T-helper 17 cell (primary cell): ENCODE data around the gene HMCN1. TPM values are rescaled to one million over a fixed set of nuclear protein-coding genes. Genes with fewer than 3 reads are reported as not detected.

Source experiments
- ATAC-seq: fragments of 150-1000 bp; cut with Tn5 transposase; 2 replicates; pipeline ENCODE4 v1.10.0; 2021; ENCODE audit warnings: mild to moderate bottlenecking, moderate library complexity
- DNase-seq, 3 donors: peaks; one replicate each; pipeline versions ENCODE4 v3.0.0 to v3.0.0-alpha.2; 2020 to 2021
- H3K9me3 ChIP-seq: one replicate; pipeline ENCODE4 v1.7.0; 2013; ENCODE audit warnings: low read length, mild to moderate bottlenecking; ENCODE audit not compliant: control insufficient read depth, poor library complexity, severe bottlenecking
- H3K27ac Mint-ChIP-seq: one replicate; pipeline ENCODE4 v1.8.0; 2022; ENCODE audit warnings: mild to moderate bottlenecking, moderate library complexity, mixed read lengths
- H3K27me3 Mint-ChIP-seq: one replicate; pipeline ENCODE4 v1.8.0; 2022; ENCODE audit warnings: mixed read lengths
- H3K36me3 Mint-ChIP-seq: one replicate; pipeline ENCODE4 v1.8.0; 2022; ENCODE audit warnings: low read depth, mixed read lengths
- H3K4me1 Mint-ChIP-seq: one replicate; pipeline ENCODE4 v1.8.0; 2022; ENCODE audit warnings: mild to moderate bottlenecking, mixed read lengths
- H3K4me3 Mint-ChIP-seq: one replicate; pipeline ENCODE4 v1.8.0; 2022; ENCODE audit warnings: mild to moderate bottlenecking, moderate library complexity, mixed read lengths
- total RNA-seq, 4 donors: library from RNA in 2 of 4; stranded (reverse) in 2 of 4; gene quantifications; one replicate each; pipeline ENCODE4 v1.2.3 and lab custom pipeline; 2022 to 2026

HMCN1 gene
- total RNA-seq, 2 donors from 2014 or later: 0.05 to 0.57 TPM

DNA sequence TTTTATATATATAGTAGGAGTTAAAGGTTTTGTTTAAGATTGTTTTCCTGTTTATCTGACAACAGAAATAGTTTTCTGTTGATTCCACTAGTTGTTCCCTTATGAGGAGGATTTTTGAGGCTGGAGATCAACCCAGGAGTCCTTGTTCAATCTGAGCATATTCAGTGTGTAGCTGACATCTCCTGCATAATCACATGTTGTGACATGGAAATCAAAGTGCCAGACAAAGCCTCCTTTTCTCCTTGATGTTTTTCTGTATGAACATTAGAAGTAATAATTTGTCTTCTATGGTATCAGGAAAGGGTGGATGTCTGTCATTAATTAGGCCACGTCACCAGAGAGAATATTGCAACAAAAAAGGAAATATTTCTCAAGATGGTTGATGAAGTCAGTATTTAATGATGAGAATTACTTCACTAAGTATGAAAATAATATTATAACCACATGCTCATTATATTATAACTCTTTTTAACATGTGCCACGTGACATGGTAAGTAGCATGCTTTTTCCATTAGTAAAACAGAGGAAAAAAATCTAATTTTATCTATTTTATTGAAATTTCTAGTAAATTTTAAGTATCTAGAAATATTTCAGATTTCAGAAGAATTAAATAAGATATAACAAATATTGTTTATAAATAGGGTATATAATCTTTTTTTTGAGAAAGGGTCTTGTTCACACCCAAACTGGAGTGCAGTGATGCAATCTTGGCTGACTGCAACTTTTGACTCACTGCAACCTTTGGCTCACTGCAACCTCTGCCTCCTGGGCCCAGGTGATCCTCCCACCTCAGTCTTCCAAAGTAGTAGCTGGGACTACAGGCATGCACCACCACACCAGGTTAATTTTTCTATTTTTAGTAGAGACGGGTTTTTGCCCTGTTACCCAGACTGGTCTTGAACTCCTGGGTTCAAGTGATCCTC is 223.5 kb downstream of the HMCN1 start:
- H3K27me3 Mint-ChIP-seq: peaks cover 23% of the 10 kb centered on the region
- ATAC-seq: no peak
- H3K36me3 Mint-ChIP-seq: no peaks in the 10 kb centered on the region
- no peaks in the 10 kb centered on the region for H3K9me3 ChIP-seq
- no peaks in the 10 kb centered on the region for H3K4me1 Mint-ChIP-seq
- no peak overlapping the region for H3K27ac Mint-ChIP-seq
- DNase-seq: no peak
- H3K4me3 Mint-ChIP-seq: no peak overlapping the region

DNA sequence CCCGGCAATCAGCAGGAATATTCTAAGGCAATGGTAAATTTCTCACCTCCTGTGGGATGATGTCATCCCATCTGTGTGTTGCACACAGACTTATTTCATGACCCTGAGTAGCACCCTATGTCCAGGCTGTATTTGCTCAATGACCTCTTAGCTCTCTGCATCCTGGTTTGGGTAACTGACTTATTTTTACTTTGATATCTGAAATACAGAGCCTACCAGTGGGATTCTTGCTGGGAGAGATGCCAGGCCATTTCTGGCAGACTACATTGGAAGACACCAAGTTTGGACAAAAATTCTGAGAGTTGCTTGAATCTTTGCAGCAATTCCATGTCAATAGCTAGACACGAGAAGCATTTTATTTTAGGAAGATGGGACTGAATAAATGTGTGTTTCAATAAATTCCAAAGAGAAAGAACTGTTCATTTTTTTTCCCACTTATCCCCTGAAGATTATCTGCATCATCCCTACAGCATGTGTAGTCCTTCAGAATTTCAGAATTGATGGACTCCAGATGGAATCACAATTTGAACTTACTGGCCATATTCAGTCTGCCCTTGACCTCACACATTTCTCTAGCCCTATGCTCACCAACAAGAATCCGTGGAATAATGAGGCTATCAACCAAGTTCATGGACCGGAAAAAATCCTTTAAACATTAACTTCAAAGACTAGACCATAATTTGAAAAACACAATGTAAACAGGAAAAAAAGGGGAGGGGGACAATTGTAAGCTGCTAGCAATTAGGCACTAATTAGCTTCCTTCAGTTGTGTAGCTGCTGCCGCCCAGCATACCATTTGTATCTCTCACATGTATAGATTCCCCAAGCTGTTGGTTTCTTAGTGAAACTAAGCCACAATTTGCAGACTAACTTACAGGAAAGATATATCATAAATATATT is 226.5 kb downstream of the HMCN1 start:
- DNase-seq (no peak), ATAC-seq (no peak)
- no peaks in the 10 kb centered on the region for H3K36me3 Mint-ChIP-seq
- peaks cover 24% of the 10 kb centered on the region for H3K27me3 Mint-ChIP-seq
- H3K9me3 ChIP-seq: no peaks in the 10 kb centered on the region
- no peaks in the 10 kb centered on the region for H3K4me1 Mint-ChIP-seq
- H3K27ac Mint-ChIP-seq: no peak overlapping the region
- H3K4me3 Mint-ChIP-seq: no peak overlapping the region

DNA sequence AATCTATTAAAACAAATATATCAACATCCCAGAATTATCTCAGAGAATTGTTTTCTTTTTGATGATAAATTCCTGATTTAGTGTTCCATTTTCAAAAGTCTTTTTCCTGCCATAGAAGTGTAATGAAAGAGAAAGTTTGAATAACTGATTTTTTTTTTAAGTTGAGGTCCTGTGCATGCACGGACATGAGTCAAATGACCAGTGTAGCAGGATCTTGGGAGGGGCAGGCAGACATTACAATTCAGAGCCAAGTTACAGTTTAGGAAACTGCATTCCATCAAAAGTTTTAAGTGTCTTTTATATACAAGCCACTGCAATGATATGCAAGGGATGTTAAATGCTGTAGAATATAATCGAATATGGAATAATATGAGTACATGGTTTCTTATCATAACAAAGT is 227.5 kb downstream of the HMCN1 start:
- Mint-ChIP-seq H3K36me3 (no peaks in the 10 kb centered on the region), H3K27ac (no peak overlapping the region), H3K4me1 (no peaks in the 10 kb centered on the region), H3K4me3 (no peak overlapping the region), H3K27me3 (peaks cover 26% of the 10 kb centered on the region)
- ATAC-seq (no peak), DNase-seq (no peak)
- no peaks in the 10 kb centered on the region for H3K9me3 ChIP-seq

DNA sequence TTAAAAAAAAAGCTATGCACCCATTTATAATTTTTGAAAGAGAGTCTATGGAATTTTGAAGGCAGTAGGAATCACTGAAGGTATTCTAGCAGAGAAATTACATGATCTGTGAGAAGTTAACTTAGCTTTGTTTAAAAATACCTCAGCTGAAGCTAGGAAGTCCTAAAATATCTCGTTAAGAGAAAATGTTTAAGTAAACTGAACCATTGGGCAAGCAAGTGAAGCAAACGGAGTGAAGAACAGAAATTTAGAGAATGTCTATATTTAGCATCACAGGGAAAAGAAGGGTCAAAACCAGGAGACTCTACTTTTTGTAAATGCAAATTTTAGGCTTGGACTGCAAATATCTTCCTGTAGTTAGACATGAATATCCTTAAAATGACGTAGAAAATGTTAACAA is 230.8 kb downstream of the HMCN1 start:
- H3K4me3 Mint-ChIP-seq: no peak overlapping the region
- DNase-seq: no peak
- H3K36me3 Mint-ChIP-seq: no peaks in the 10 kb centered on the region
- no peak for ATAC-seq
- no peak overlapping the region for H3K27ac Mint-ChIP-seq
- no peaks in the 10 kb centered on the region for H3K9me3 ChIP-seq
- no peaks in the 10 kb centered on the region for H3K4me1 Mint-ChIP-seq
- peaks cover 32% of the 10 kb centered on the region for H3K27me3 Mint-ChIP-seq

DNA sequence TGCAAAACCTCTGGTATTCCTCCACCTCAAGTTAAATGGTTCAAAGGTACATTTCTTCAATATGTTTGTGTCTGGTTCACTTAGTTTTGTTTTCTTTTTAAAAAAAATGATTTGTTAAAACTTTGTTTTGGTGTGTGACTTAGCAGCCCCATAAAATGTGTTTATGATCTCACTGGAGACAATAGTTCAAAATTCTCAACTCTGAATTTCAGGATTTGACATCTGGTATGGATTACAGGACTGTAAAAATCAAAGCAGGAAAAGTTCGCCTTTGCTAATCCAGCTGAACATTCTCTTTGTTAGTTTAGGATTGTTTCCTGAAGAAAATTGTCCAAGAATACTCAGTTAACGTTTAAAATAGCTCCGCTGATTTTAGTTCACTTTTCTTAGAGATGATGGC is 231.7 kb downstream of the HMCN1 start:
- Mint-ChIP-seq H3K4me3 (no peak overlapping the region), H3K27me3 (peaks cover 24% of the 10 kb centered on the region), H3K36me3 (no peaks in the 10 kb centered on the region), H3K4me1 (no peaks in the 10 kb centered on the region), H3K27ac (no peak overlapping the region)
- H3K9me3 ChIP-seq: no peaks in the 10 kb centered on the region
- ATAC-seq (no peak), DNase-seq (no peak)

DNA sequence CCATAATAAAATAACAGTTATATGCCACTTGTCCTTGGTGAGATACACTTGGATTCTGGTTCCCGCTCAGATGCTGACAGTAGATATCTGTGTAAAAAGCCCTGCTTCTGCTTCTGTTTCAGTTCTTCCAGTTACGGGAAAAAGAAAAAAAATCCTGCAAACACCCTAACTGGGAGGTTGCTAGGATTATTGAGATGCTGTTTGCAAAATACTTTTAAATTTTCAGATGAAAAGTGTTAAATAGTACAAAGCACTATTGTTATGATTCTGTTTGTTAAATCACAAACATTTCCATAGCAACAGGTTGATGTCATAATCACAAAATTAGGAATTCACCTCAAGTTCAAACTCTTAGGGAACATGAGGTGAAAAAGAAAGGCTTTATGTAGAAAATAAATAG is 232.3 kb downstream of the HMCN1 start:
- DNase-seq (no peak), ATAC-seq (no peak)
- Mint-ChIP-seq H3K27ac (no peak overlapping the region), H3K27me3 (peaks cover 22% of the 10 kb centered on the region), H3K4me1 (no peaks in the 10 kb centered on the region), H3K36me3 (no peaks in the 10 kb centered on the region), H3K4me3 (no peak overlapping the region)
- no peaks in the 10 kb centered on the region for H3K9me3 ChIP-seq

DNA sequence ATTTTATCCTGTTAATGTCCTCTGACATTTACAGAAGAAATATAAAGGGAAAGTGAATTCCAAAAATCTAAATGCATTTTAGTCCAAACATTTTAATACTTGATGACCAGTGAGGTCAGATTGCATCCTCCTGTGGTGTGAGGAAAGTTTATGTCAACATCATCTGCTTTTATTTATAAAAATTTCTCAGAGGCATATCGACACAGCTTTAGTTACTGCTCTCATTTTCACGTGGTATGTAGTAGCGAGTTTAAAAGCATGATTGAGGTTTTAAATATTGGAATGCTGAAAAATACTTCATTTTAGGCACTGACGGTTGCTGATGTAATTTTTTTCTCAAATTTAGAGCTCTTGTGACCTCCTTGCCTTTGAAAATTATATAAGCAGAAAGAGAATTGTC is 234.8 kb downstream of the HMCN1 start:
- ATAC-seq: no peak
- DNase-seq: no peak
- H3K36me3 Mint-ChIP-seq: no peaks in the 10 kb centered on the region
- no peak overlapping the region for H3K4me3 Mint-ChIP-seq
- H3K4me1 Mint-ChIP-seq: no peaks in the 10 kb centered on the region
- no peak overlapping the region for H3K27ac Mint-ChIP-seq
- no peaks in the 10 kb centered on the region for H3K9me3 ChIP-seq
- H3K27me3 Mint-ChIP-seq: peaks cover 22% of the 10 kb centered on the region

DNA sequence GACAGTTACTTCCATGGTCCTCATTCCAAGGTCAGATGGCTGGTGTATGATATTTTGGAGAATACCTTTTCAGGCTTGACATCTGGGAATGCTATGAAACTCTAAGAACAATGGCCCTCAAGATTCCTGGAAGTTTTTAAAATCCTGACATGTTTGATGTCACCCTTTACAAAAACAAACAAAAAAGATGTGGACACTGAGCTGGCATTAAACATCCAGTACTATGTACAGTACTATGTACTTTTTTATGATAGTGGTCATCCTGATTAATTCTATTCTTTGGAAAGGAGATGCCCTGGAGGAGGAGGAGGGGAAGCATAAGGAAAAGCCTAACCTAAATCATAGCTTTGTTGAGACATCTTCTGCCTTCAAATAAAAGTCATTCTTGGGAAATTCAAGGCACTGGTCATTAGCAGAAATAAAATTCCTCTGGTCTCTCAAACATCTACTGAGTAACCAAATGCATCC is 235.4 kb downstream of the HMCN1 start:
- H3K27ac Mint-ChIP-seq: no peak overlapping the region
- peaks cover 18% of the 10 kb centered on the region for H3K27me3 Mint-ChIP-seq
- ATAC-seq (no peak), DNase-seq (no peak)
- no peaks in the 10 kb centered on the region for H3K4me1 Mint-ChIP-seq
- H3K36me3 Mint-ChIP-seq: no peaks in the 10 kb centered on the region
- no peak overlapping the region for H3K4me3 Mint-ChIP-seq
- H3K9me3 ChIP-seq: no peaks in the 10 kb centered on the region

DNA sequence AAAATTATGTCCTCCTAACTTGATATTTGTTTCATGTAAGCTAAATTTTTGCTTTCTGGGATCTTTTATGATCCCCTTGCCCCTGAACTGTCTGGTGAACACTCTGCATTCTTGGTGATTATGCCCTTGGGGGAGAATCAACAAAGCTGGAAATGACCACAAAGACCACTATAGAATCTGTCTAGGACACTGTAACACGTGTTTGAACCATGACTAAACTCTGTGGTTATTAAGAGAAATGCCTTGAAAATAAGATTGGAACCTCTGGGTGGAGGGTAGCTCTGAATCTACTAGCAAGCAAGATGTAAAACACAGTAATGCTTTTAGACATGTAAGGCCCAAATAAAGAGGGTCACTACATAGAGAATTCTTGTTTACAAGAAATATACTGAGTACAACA is 237.5 kb downstream of the HMCN1 start:
- H3K4me1 Mint-ChIP-seq: no peaks in the 10 kb centered on the region
- no peak overlapping the region for H3K4me3 Mint-ChIP-seq
- no peak overlapping the region for H3K27ac Mint-ChIP-seq
- peaks cover 15% of the 10 kb centered on the region for H3K27me3 Mint-ChIP-seq
- DNase-seq (no peak), ATAC-seq (no peak)
- no peaks in the 10 kb centered on the region for H3K9me3 ChIP-seq
- no peaks in the 10 kb centered on the region for H3K36me3 Mint-ChIP-seq

DNA sequence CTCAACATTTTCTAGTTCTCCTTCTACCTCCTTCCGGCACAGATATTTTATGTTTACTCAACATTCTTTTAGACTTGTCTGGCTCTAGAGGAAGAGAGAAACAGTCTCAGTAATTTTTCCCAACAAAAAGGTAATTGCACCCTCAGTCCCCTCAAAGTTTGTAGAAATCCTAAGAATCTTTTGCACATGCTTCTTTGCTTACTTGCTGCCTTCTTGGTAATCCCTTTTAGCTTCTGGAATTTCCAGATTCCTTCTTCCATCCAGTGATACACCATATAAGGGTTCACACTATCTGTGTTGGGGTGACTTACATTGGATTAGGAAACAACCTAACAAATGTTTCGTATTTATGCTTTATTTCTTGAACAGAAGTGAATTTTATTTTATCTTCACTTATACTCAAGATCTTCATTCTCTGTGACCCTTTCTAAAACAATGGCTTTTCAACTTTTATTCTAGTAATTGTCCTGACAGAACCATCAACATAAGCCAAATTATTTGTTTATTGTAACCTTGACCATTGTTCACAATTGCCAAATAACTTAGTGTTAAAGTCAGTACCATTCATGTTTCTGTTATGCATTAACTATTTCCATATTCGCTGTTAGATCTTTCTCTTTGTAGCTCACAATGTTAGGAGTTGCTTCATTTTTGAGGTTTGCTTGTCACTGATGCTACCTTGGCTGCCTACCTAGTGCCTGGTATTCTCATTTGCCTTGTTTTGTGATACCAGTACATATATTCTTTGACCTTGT is 238.1 kb downstream of the HMCN1 start:
- peaks cover 15% of the 10 kb centered on the region for H3K27me3 Mint-ChIP-seq
- H3K27ac Mint-ChIP-seq: no peak overlapping the region
- no peak for ATAC-seq
- no peak overlapping the region for H3K4me3 Mint-ChIP-seq
- H3K4me1 Mint-ChIP-seq: no peaks in the 10 kb centered on the region
- H3K36me3 Mint-ChIP-seq: no peaks in the 10 kb centered on the region
- H3K9me3 ChIP-seq: no peaks in the 10 kb centered on the region
- DNase-seq: no peak

DNA sequence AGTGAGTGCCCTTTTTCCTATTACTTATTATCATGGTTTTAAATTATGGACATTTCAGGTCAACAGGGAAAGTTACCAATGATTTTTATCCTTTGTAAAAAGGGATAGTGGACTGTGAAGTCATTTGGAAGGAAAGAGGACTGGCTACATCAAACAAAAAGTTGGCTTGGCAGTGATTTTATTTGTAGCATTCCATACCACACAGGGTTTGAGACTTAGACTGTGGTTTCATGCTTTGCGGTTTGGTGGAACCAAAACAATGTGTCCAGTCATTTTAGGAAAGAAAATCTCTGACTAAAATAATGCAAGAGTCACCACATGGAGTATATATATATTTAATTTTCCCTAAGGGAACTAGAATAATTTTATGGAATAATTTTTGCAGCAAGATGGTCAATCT is 239.5 kb downstream of the HMCN1 start:
- no peaks in the 10 kb centered on the region for H3K36me3 Mint-ChIP-seq
- ATAC-seq (no peak), DNase-seq (no peak)
- H3K4me1 Mint-ChIP-seq: no peaks in the 10 kb centered on the region
- H3K4me3 Mint-ChIP-seq: no peak overlapping the region
- H3K27me3 Mint-ChIP-seq: peaks cover 15% of the 10 kb centered on the region
- H3K9me3 ChIP-seq: no peaks in the 10 kb centered on the region
- H3K27ac Mint-ChIP-seq: no peak overlapping the region

DNA sequence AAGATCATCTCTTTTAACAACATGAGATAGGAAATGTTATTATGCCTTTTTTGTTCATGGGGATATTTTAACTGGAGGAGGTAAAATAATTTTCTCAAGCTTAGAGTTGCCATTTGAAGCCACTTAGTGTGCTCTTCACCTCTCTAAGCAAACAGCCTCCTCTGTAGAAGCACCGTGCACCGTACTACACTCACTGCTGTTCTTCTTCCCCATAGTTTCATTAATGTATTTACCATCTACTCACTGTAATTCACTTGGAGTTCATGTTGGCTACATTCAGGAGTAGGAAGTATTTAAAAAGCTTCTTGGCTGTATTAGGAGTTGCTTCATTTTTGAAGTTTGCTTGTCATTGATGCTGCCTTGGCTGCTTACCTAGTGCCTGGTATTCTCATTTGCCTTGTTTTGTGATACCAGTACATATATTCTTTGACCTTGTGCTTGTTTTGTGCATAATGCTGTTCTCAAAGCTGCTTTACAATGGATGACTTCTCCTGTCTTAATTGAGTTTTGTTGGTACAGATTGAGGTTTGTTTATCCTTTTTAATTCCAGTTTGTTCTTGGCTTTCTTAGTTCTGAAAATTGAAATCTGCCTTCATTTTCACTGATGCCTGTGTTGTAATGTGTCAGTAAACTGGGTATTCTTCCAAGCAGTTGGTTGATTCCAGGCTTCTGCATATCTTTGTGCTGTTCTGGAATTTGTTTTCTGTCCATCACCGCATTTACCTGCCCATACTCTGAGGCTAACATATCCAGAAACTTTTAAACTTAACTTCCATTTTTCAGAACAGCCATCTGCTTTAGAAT is 240.4 kb downstream of the HMCN1 start:
- no peak overlapping the region for H3K4me3 Mint-ChIP-seq
- no peaks in the 10 kb centered on the region for H3K36me3 Mint-ChIP-seq
- DNase-seq: no peak
- H3K9me3 ChIP-seq: no peaks in the 10 kb centered on the region
- H3K27me3 Mint-ChIP-seq: peaks cover 10% of the 10 kb centered on the region
- H3K27ac Mint-ChIP-seq: no peak overlapping the region
- H3K4me1 Mint-ChIP-seq: no peaks in the 10 kb centered on the region
- ATAC-seq: no peak
